Lower lobe of right lung (tissue), 2 donors: ENCODE measurements around the gene GPR156. TPM values are rescaled to one million over a fixed set of nuclear protein-coding genes. Genes with fewer than 3 reads are reported as not detected.

Experiments
- ATAC-seq, 2 donors: fragments of 200-7000 bp; cut with Tn5 transposase; one replicate each; pipeline ENCODE4 v1.9.1; 2020 to 2022; ENCODE audit warnings: mild to moderate bottlenecking in 2 of 2, moderate library complexity in 2 of 2
- DNase-seq: peaks from one replicate; pipeline ENCODE4 v3.0.0-alpha.2; 2020
- H3K27ac ChIP-seq: fragments of 200-600 bp; one replicate; pipeline ENCODE4 v1.8.0; 2022
- H3K27me3 ChIP-seq: fragments of 200-600 bp; one replicate; pipeline ENCODE4 v1.8.0; 2022; ENCODE audit warnings: low read depth
- H3K36me3 ChIP-seq: fragments of 200-600 bp; one replicate; pipeline ENCODE4 v1.8.0; 2022; ENCODE audit warnings: mild to moderate bottlenecking
- H3K4me1 ChIP-seq: fragments of 200-600 bp; one replicate; pipeline ENCODE4 v1.8.0; 2022
- H3K4me3 ChIP-seq: fragments of 200-600 bp; one replicate; pipeline ENCODE4 v1.8.0; 2022; ENCODE audit warnings: mild to moderate bottlenecking
- H3K9me3 ChIP-seq: fragments of 200-600 bp; one replicate; pipeline ENCODE4 v1.8.0; 2022
- CTCF ChIP-seq: fragments of 200-600 bp; IDR thresholded peaks from one replicate; pipeline ENCODE4 v1.8.0; 2022; ENCODE audit warnings: antibody characterized with exemption, mild to moderate bottlenecking
- intact Hi-C: fragments of 100-400 bp; cut with DNase I; formaldehyde crosslinking; loops from one replicate; pipeline ENCODE4 v1.11.0; 2022
- total RNA-seq: library from RNA; stranded (reverse); fragmentation: NEBNext Ultra II Directional; extraction: Animal tissue kit (Norgen Biotek cat#: 25700); gene quantifications from one replicate; pipeline ENCODE4 v1.2.1, GENCODE V29; 2021
- donor health status: DM: no; HTN: yes; CAD: no; lungs with severe emphysema.

GPR156 gene
- total RNA-seq, 1 donor from 2014 or later, result 0.32 TPM

- no peak overlapping the region for H3K4me3 ChIP-seq
- intact Hi-C loops, result no loop called here
- H3K27ac ChIP-seq, result no peak overlapping the region
- ATAC-seq, result no peak
- DNase-seq, result no peak
- H3K27me3 ChIP-seq, result no peaks in the 10 kb centered on the region
- no peaks in the 10 kb centered on the region for H3K4me1 ChIP-seq
- no peaks in the 10 kb centered on the region for H3K36me3 ChIP-seq
- no peak for TF ChIP-seq CTCF
- peaks cover 3% of the 10 kb centered on the region for H3K9me3 ChIP-seq
Observed at GRCh38 chr3:120311863-120312794, 27.1 kb upstream of the GPR156 start.

GRCh38 chr3:120306519-120307455 is 21.8 kb upstream of the GPR156 start:
- Histone ChIP-seq H3K4me3 (no peak overlapping the region), H3K36me3 (no peaks in the 10 kb centered on the region), H3K4me1 (no peaks in the 10 kb centered on the region), H3K9me3 (no peaks in the 10 kb centered on the region), H3K27me3 (no peaks in the 10 kb centered on the region), H3K27ac (no peak overlapping the region)
- ATAC-seq (no peak), DNase-seq (no peak)
- intact Hi-C loops, result no loop called here
- TF ChIP-seq CTCF, result no peak

GRCh38 chr3:120304616-120305015 is 19.6 kb upstream of the GPR156 start:
- no peak for TF ChIP-seq CTCF
- Histone ChIP-seq H3K9me3 (no peaks in the 10 kb centered on the region), H3K4me3 (no peak overlapping the region), H3K27me3 (no peaks in the 10 kb centered on the region), H3K36me3 (no peaks in the 10 kb centered on the region), H3K4me1 (no peaks in the 10 kb centered on the region), H3K27ac (no peak overlapping the region)
- DNase-seq, result no peak
- intact Hi-C loops, result no loop called here
- ATAC-seq, result no peak

GRCh38 chr3:120302361-120302760 is 17.3 kb upstream of the GPR156 start:
- TF ChIP-seq CTCF, result no peak
- Histone ChIP-seq H3K27me3 (no peaks in the 10 kb centered on the region), H3K9me3 (no peaks in the 10 kb centered on the region), H3K4me1 (no peaks in the 10 kb centered on the region), H3K36me3 (no peaks in the 10 kb centered on the region), H3K27ac (no peak overlapping the region), H3K4me3 (no peak overlapping the region)
- intact Hi-C loops, result no loop called here
- no peak for DNase-seq
- ATAC-seq, result peak in 1 of 2 donors; percentile 35

GRCh38 chr3:120300971-120301370 is 15.9 kb upstream of the GPR156 start:
- no peak for DNase-seq
- no peak for ATAC-seq
- intact Hi-C loops, result no loop called here
- TF ChIP-seq CTCF, result no peak
- Histone ChIP-seq H3K4me1 (no peaks in the 10 kb centered on the region), H3K36me3 (no peaks in the 10 kb centered on the region), H3K9me3 (no peaks in the 10 kb centered on the region), H3K27me3 (no peaks in the 10 kb centered on the region), H3K4me3 (no peak overlapping the region), H3K27ac (no peak overlapping the region)
